ENCODE results near the gene TGM6. TPM values are rescaled to one million over a fixed set of nuclear protein-coding genes. Genes with fewer than 3 reads are reported as not detected.

Gene TGM6
- total RNA-seq, 1 experiment from 2014 or later = not detected

DNA sequence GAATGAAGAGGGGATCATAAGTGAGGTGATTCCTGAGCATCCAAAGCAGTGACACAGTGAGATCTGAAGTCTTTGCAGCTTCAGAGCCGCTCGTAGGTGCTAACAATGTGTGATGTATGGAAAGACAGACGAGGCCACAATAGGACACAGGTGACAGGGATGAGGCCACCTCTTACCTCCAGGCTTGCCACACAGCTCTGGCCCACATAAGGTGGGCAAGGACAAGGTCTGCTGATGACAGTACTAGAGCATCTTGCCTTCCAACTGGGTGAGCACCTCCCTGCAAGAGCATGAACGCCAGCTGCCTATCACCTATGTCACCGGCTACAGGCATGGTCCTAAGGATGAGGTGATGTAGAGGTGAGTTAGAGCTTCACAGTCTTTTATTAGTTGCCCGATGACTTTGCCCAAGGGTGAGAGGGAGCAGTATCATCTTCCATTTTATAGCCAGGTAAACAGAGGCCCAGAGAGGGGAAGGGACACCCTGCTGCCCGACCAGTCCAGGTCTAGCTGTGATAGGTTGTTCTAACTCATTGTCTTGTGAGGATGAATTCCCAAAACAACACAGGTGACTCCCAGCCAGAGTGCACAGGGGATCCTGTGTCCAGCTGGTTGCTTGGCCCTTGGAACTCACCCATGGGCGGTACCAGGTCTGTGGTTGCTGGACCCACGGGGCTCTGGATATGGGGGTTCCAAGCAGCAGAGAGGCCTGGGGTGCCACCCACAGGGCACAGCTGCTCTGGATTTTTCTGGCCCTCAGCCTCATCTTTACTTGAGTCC, 6.2 kb upstream of the TGM6 start:
- Mint-ChIP-seq H3K4me3 (ENCODE audit: low read depth, unreplicated experiment) (no peak overlapping the region), H3K27ac (ENCODE audit: unreplicated experiment) (no peak overlapping the region), H3K36me3 (ENCODE audit: insufficient read depth, unreplicated experiment) (no peaks in the 10 kb centered on the region), H3K4me1 (ENCODE audit: low read depth, unreplicated experiment) (no peaks in the 10 kb centered on the region), H3K9me3 (ENCODE audit: low read depth, unreplicated experiment) (no peaks in the 10 kb centered on the region), H3K27me3 (ENCODE audit: unreplicated experiment) (peaks cover 59% of the 10 kb centered on the region)
- CTCF ChIA-PET = no interaction called here
- intact Hi-C loops (cut with micrococcal nuclease; ENCODE audit: unreplicated experiment) = no loop called here
- no peak for DNase-seq
- no TSS peak for BruUV-seq (replicated peaks)
- no peak for TF ChIP-seq CTCF (IDR thresholded peaks at IDR 0.05; ENCODE audit: unreplicated experiment)

- CTCF ChIA-PET = interaction anchor here (0.6 kb wide), 1 partner anchor 253 kb away, joined by 3 read pairs; no protein-coding TSS in a partner anchor
- Mint-ChIP-seq H3K36me3 (ENCODE audit: insufficient read depth, unreplicated experiment) (no peaks in the 10 kb centered on the region), H3K9me3 (ENCODE audit: low read depth, unreplicated experiment) (peaks cover 2% of the 10 kb centered on the region), H3K4me3 (ENCODE audit: low read depth, unreplicated experiment) (no peak overlapping the region), H3K27me3 (ENCODE audit: unreplicated experiment) (peaks cover 20% of the 10 kb centered on the region), H3K4me1 (ENCODE audit: low read depth, unreplicated experiment) (no peaks in the 10 kb centered on the region), H3K27ac (ENCODE audit: unreplicated experiment) (no peak overlapping the region)
- TF ChIP-seq CTCF (IDR thresholded peaks at IDR 0.05; ENCODE audit: unreplicated experiment) = no peak
- no peak for DNase-seq
- intact Hi-C loops (cut with micrococcal nuclease; ENCODE audit: unreplicated experiment) = no loop called here
- BruUV-seq (replicated peaks) = no TSS peak
Measured at GRCh38 chr20:2378893-2379292, 1.8 kb upstream of the TGM6 start.

DNA sequence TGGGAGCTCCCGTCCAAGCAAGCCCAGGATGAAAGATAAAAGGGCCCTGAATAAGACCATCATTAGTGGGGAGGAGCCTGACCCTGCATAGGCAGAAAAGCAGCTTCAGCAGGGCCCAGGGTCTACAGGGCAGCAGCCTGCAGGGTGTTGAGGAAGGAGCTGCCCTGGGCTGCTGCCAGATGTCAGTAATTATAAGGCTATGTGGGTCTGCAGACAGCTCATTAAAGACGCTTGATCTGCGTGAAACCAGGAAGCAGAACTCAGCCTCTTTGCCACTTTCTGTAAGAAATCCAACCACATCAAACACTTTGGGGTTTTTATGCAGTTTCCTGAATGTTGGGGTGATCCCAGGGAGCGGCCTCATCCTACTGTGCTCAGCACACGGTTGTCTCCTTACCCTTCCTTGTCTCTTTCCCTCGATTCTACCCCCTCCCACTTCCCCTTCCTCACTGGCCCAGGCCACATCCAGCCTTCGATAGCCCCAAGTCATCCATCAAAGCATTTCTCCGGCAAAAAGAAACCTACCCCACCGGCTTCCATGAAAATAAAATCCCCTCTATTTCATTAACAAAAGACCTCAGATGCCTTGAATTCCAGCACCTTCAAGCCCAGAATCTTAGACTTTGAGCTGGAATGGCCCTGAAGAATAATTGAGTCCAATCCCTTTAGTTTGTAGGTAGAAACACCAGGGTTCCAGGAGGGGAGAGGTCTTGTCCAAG, 1.0 kb upstream of the TGM6 start:
- peaks cover 2% of the 10 kb centered on the region for H3K9me3 Mint-ChIP-seq (ENCODE audit: low read depth, unreplicated experiment)
- no peak overlapping the region for H3K27ac Mint-ChIP-seq (ENCODE audit: unreplicated experiment)
- H3K27me3 Mint-ChIP-seq (ENCODE audit: unreplicated experiment) = peaks cover 20% of the 10 kb centered on the region
- H3K36me3 Mint-ChIP-seq (ENCODE audit: insufficient read depth, unreplicated experiment) = no peaks in the 10 kb centered on the region
- intact Hi-C loops (cut with micrococcal nuclease; ENCODE audit: unreplicated experiment) = no loop called here
- CTCF ChIA-PET = no interaction called here
- H3K4me1 Mint-ChIP-seq (ENCODE audit: low read depth, unreplicated experiment) = no peaks in the 10 kb centered on the region
- no peak for TF ChIP-seq CTCF (IDR thresholded peaks at IDR 0.05; ENCODE audit: unreplicated experiment)
- no peak for DNase-seq
- BruUV-seq (replicated peaks) = no TSS peak
- H3K4me3 Mint-ChIP-seq (ENCODE audit: low read depth, unreplicated experiment) = no peak overlapping the region

GRCh38 chr20:2381303-2381702, 602 bp downstream of the TGM6 start:
- CTCF ChIA-PET = no interaction called here
- no peak for DNase-seq
- no TSS peak for BruUV-seq (replicated peaks)
- Mint-ChIP-seq H3K4me3 (ENCODE audit: low read depth, unreplicated experiment) (no peak overlapping the region), H3K4me1 (ENCODE audit: low read depth, unreplicated experiment) (no peaks in the 10 kb centered on the region), H3K36me3 (ENCODE audit: insufficient read depth, unreplicated experiment) (no peaks in the 10 kb centered on the region), H3K27ac (ENCODE audit: unreplicated experiment) (no peak overlapping the region), H3K9me3 (ENCODE audit: low read depth, unreplicated experiment) (peaks cover 2% of the 10 kb centered on the region), H3K27me3 (ENCODE audit: unreplicated experiment) (peaks cover 29% of the 10 kb centered on the region)
- TF ChIP-seq CTCF (IDR thresholded peaks at IDR 0.05; ENCODE audit: unreplicated experiment) = no peak
- intact Hi-C loops (cut with micrococcal nuclease; ENCODE audit: unreplicated experiment) = no loop called here

Data from Calu3 (cell line).